GM12875 (cell line): Measurements from ENCODE around the gene SH3RF1.
"Not testable (repeated sequence)": the region's sequence is repeated elsewhere in the genome, so short reads cannot be mapped to it uniquely, and the experiment has no call there.

ENCODE experiments used
- H3K4me3 ChIP-seq: one replicate; pipeline ENCODE4 v1.5.1; 2011; ENCODE audit warnings: low read depth, low read length, control low read depth
- TF ChIP-seq, protein P1 (sequence below): IDR thresholded peaks from 2 replicates; pipeline ENCODE4 v1.5.1; 2011; ENCODE audit warnings: low read depth, mild to moderate bottlenecking, control low read depth, inconsistent platforms, low read length, moderate library complexity, borderline replicate concordance; ENCODE audit not compliant: insufficient read depth

The SH3RF1 gene

DNA sequence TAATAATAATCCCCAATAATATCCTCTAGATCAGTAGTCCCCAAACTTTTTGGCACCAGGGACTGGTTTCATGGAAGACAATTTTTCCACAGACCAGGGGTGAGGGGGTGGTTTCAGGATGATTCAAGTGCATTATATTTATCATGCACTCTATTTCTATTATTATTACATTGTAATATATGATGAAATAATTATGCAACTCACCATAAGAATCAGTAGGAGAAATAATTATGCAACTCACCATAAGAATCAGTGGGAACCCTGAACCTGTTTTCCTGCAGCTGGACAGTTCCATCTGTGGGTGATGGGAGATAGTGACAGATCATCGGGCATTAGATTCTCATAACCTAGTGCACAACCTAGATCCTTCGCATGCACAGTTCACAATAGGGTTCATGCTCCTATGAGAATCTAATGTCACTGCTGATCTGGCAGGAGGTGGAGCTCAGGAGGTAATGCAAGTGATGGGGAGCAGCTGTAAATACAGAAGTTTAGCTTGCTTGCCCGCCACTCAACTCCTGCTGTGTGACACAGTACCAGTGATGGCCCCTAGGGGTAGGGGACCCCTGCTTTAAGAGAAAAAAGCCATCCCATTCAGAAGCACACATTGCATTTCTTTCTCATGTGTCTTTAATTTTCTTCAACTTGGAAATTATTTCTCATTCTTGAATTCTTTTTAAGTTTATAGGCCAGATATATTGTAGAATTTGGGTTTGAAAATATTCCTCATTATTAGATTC, 16.0 kb upstream of the SH3RF1 start:
- TF ChIP-seq, protein P1, sequence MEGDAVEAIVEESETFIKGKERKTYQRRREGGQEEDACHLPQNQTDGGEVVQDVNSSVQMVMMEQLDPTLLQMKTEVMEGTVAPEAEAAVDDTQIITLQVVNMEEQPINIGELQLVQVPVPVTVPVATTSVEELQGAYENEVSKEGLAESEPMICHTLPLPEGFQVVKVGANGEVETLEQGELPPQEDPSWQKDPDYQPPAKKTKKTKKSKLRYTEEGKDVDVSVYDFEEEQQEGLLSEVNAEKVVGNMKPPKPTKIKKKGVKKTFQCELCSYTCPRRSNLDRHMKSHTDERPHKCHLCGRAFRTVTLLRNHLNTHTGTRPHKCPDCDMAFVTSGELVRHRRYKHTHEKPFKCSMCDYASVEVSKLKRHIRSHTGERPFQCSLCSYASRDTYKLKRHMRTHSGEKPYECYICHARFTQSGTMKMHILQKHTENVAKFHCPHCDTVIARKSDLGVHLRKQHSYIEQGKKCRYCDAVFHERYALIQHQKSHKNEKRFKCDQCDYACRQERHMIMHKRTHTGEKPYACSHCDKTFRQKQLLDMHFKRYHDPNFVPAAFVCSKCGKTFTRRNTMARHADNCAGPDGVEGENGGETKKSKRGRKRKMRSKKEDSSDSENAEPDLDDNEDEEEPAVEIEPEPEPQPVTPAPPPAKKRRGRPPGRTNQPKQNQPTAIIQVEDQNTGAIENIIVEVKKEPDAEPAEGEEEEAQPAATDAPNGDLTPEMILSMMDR, result peak; percentile 50; the same call in 1 of the 2 replicates
- H3K4me3 ChIP-seq, result no peak overlapping the region

DNA sequence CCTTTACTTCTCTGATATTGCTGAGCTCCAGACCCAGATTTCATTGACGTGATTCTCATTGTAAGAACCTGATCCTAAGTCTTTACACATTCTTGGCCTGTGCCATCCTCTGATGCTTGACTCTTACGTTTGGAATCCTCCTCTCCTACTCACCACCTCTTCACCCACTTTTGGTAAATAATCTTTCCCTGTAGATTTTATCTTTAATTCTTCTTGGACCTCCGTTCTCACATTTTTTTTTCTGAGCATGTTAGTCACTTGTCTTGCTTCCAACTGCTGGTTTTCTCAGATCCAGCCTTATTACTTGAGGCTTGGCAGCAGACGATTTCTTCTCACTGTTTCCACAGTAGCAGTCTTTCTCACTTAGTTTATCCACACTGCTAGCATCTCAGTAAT, 12.4 kb upstream of the SH3RF1 start:
- H3K4me3 ChIP-seq, result no peak overlapping the region
- TF ChIP-seq, protein P1, result no peak

DNA sequence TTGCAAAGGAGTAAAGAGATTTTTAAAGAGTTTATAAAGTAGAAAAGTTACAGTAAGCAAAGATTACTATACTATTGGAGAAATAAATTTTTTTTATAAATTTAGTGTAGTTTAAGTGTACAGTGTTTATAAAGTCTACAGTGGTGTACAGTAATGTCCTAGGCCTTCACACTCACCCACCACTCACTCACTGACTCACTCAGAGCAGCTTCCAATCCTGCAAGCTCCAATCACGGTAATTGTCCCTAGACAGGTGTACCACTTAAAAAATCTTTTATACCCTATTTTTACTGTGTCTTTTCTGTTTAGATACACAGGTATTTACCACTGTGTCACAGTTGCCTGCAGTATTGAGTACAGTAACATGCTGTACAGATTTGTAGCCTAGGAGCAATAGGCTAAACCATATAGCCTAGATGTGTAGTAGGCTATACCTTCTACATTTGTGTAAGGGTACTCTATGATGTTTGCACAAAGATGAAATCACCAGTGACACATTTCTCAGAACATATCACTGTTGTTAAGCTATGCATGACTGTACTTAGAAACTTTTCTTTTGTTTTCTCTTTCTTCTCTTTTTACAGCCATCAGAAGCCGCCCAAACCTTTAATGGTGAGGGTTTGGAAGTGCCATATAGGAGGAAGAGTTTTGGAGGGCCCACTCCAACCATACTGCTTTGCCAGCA, 11.8 kb upstream of the SH3RF1 start:
- H3K4me3 ChIP-seq, result no peak overlapping the region
- TF ChIP-seq, protein P1, result no peak

DNA sequence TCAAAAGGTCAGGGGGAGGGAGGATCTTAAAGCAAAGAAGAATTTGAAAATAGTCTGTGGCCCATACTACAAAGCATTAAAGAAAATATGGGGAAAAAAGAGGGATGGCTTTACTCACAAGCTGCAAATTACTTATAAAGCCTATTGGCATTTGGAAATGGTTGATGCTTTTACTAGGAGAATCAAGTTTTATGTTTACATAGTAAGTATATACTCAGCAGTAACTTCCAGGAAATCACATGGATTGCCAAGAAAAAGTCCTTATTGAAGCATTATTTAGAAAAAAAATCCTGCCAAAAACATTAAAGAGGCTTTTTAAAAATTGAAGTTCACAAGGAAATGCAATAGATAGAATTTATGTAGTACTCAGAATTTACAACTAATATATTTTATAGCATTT, 8.4 kb upstream of the SH3RF1 start:
- no peak overlapping the region for H3K4me3 ChIP-seq
- TF ChIP-seq, protein P1, result no peak

DNA sequence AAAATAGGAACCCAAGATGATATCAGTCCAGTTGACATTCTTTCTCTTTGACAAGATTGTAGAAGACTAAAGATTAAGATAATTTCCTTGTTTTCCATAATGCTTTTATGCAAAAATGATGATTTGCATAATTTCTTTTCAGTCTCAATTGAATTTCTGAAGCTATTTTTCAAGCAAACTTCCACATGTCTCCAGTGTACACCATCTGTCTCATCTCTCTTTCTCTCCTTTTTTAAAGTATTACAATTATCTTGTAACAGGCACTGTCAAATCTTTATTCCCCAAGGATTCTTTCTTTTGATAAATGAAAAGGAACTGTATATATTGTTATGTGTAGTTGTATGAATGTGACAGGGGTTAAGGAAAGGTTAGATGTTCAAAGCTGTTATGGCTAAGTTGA, 7.9 kb upstream of the SH3RF1 start:
- no peak overlapping the region for H3K4me3 ChIP-seq
- TF ChIP-seq, protein P1, result no peak

DNA sequence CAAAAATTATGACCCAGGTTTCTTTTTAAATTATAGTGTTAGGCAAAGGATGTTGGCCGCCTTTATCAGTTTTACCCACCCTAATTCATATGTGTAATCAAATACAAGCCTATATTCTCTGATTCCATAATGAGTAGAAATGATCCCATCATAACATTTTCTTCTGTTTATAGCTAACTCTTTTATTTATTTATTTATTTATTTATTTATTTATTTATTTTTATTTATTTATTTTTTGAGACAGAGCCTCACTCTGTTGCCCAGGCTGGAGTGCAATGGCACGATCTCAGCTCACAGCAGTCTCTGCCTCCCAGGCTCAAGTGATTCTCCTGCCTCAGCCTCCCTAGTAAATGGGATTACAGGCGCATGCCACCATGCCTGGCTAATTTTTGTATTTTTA, 7.1 kb upstream of the SH3RF1 start:
- H3K4me3 ChIP-seq, result not testable (repeated sequence)

DNA sequence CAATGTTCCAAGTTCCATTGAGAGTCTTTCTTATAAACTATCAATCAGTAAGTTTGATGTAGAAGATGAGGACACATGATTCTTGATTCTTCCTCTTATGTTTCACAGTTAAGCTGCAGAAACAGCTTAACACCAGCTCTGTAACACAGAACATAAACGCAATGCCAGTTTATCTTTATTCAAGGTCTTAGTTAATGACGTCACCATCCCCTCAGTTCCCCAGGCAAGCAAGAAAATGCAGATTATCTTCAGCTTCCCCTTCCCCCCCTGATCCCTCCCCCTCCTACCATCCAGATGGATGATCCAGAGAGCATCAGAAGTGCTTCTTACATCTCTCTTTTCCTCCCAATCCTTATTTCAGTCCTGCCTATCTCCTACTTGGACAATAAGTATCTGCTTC, 4.4 kb upstream of the SH3RF1 start:
- no peak overlapping the region for H3K4me3 ChIP-seq
- TF ChIP-seq, protein P1, result no peak

DNA sequence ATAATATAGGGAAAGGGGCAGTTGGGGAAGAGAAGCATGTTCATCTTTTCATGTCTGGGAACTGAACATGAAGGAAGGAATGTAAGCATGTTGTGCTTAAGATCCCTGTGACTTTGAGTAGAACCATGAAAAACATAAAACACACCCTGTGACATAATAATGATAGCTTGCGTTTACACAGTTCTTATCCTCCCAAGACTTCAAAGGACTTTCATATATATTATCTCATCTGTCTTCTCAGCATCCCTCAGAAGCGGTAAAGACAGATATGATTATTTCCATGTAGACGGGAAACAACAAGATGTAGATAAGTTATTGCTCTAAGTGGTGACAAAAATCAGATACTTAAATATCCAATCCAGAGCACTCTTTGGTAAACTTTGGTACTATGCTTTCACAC, 3.3 kb upstream of the SH3RF1 start:
- H3K4me3 ChIP-seq, result no peak overlapping the region
- TF ChIP-seq, protein P1, result no peak
